Measurements from ENCODE around the gene CDH11.

DNA sequence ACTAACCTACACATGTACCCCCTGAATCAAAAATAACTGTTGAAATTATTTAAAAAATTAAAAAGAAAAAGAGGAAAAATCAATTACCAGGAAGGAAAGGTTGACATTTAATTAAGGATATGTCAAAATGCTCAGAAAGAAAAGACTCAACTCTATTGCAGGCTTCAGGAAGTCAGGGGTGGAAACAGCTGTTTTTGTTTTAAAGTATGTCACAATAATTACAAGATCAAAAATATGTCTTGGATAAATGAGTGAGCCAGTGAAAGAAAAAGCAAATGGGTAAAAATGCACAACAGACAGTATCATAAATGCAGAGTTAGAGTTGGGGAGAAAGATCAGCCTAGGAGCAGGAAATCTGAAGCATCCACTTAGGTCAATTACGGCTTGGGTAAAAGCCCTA, 146.0 kb downstream of the CDH11 start:
- no peak for TF ChIP-seq SMC3 (conservative IDR thresholded peaks at IDR 0.05; ENCODE audit: poor library complexity)
- TF ChIP-seq EZH2 (IDR thresholded peaks at IDR 0.05; ENCODE audit: borderline replicate concordance, insufficient read depth, low read length, poor library complexity, severe bottlenecking) = no peak
- no peak for TF ChIP-seq RAD21 (conservative IDR thresholded peaks at IDR 0.05)
- TF ChIP-seq, protein P1, sequence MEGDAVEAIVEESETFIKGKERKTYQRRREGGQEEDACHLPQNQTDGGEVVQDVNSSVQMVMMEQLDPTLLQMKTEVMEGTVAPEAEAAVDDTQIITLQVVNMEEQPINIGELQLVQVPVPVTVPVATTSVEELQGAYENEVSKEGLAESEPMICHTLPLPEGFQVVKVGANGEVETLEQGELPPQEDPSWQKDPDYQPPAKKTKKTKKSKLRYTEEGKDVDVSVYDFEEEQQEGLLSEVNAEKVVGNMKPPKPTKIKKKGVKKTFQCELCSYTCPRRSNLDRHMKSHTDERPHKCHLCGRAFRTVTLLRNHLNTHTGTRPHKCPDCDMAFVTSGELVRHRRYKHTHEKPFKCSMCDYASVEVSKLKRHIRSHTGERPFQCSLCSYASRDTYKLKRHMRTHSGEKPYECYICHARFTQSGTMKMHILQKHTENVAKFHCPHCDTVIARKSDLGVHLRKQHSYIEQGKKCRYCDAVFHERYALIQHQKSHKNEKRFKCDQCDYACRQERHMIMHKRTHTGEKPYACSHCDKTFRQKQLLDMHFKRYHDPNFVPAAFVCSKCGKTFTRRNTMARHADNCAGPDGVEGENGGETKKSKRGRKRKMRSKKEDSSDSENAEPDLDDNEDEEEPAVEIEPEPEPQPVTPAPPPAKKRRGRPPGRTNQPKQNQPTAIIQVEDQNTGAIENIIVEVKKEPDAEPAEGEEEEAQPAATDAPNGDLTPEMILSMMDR (IDR thresholded peaks at IDR 0.05; ENCODE audit: poor library complexity, severe bottlenecking) = no peak
